HK-2 (cell line): ENCODE data around the gene MRS2.
"Not testable (repeated sequence)": the region's sequence is repeated elsewhere in the genome, so short reads cannot be mapped to it uniquely, and the experiment has no call there.

Source experiments
- DNase-seq: peaks from one replicate; pipeline ENCODE4 v3.0.0-alpha.2; 2018; ENCODE audit not compliant: unreplicated experiment

MRS2 gene, protein sequence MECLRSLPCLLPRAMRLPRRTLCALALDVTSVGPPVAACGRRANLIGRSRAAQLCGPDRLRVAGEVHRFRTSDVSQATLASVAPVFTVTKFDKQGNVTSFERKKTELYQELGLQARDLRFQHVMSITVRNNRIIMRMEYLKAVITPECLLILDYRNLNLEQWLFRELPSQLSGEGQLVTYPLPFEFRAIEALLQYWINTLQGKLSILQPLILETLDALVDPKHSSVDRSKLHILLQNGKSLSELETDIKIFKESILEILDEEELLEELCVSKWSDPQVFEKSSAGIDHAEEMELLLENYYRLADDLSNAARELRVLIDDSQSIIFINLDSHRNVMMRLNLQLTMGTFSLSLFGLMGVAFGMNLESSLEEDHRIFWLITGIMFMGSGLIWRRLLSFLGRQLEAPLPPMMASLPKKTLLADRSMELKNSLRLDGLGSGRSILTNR

DNA sequence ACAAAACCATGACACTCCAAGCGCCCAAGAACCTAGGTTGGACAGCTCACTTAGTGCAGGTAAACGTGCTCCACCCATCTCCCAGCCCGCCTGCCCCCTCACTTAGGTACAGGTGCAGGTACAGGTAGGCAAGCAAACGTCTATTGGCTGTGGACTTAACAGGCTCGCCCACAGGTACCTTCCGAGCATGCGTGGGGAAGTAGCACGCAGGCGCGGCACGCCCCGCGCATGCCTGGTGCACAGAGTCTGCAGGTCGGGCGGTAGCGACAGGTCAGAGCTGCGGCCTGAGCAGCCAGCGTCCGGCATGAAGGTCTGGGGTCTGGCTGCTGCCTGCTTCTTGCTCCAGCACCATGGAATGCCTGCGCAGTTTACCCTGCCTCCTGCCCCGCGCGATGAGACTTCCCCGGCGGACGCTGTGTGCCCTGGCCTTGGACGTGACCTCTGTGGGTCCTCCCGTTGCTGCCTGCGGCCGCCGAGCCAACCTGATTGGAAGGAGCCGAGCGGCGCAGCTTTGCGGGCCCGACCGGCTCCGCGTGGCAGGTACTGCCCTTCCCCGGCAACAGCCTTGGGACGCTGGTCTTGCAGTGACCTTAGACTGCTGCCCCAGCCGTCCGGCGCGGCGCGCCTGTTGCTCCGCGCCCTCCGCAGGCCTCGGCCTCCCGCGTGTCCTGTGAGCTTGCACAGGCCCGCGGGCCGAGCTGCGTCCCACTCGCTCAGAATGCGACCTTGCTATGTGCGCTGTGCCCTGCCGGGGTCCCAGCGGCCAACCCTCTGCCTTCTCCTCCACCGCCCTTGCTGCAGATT lies at the start of gene MRS2:
Gene MRS2, plus strand, starts transcription at position 240 of the 804 bp plus-strand sequence. Its CDS starts 111 bp downstream, at position 351.
- DNase-seq: peak; percentile 85

DNA sequence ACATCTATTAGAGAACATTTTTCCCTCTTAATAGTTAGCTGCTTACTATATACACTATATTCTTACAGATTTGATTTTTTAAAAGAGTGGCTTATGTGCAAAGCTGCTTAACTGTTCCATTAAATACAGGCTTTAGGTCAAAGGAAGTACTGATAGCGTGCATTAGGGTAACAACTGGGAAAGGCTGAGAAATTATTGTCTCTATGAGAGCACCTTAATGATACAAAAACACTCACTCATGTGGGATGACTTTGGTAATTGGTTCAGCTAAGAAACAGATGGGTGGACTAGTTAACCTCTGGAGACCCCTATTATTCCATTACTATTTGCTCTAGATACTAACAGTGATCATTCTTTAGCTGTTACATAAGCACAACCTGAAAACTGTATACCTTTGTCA lies 48.9 kb upstream of the MRS2 start:
- no peak for DNase-seq

DNA sequence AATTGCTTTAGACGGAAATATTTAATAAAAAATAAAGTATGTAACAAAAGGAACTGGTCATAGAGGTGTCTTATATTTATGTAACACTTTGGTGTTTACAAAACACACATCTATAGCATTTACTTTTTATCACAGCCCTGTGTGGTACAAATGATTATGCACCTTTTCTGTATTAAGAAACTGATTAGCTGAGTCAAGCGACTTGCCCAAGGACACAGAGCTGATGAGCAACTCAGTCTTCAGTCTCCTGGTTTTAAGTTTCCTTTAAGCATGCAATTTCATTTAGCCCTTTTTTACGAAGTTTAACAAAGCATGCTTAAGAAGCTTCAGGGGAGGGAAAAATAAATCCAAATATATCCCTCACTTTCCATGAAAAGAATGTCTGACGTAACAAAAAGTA lies 47.3 kb upstream of the MRS2 start:
- DNase-seq: no peak

DNA sequence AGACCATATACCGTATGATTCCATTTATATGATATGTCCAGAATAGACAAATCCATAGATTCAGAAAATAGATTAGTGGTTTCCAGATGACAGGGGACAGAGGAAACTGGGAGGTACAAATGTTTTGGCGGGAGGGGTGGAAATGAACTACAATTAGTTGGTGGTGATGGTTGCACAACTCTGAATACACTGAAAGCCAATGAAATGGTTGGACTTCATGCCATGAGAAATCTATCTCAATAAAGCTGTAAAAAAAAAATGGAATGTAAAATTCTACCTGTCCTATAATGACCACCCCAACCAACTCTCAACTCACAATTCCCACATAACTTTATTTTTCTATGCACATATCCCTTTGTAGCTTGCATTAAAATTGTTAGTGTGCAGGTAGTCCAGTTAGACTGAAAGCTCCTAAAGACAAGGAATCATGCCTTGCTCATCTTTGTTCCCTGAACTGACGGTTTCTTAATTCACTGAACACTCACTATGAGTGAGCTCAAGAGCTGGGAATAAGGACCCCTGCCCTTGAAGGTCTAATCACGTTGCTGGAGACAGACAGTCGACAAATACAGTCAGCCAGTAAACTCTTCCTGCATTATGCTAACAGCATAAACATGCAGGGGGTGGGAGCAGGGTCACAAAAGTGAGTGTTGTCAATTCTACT lies 46.3 kb upstream of the MRS2 start:
- DNase-seq: no peak

DNA sequence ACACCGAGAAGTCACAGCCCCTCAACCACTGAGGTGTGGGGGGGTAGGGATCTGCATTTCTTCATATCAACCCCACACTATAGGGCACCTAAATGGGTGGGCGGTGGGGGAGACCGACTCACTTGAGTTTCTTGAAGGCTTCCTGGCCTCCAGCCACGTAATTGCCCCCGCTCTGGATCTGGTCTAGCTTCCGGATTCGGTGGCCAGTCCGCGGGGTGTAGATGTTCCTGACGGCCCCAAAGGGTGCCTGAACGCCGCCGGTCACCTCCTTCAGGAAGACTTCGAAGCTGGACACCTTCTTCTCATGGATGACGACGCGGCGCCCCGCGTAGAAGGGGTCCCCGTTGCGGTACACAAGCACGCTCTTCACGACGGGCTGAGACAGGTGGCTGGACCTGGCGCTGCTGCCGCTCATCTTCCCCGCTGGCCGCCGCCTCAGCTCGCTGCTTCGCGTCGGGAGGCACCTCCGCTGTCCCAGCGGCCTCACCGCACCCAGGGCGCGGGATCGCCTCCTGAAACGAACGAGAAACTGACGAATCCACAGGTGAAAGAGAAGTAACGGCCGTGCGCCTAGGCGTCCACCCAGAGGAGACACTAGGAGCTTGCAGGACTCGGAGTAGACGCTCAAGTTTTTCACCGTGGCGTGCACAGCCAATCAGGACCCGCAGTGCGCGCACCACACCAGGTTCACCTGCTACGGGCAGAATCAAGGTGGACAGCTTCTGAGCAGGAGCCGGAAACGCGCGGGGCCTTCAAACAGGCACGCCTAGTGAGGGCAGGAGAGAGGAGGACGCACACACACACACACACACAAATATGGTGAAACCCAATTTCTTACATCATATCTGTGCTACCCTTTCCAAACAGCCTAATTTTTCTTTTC lies 45.2 kb upstream of the MRS2 start, which contains the start of gene DCDC2:
Gene DCDC2, minus strand, starts transcription at position 724 of the 883 bp plus-strand sequence. Its CDS starts 309 bp downstream, at position 415.
- DNase-seq: peak; percentile 86

DNA sequence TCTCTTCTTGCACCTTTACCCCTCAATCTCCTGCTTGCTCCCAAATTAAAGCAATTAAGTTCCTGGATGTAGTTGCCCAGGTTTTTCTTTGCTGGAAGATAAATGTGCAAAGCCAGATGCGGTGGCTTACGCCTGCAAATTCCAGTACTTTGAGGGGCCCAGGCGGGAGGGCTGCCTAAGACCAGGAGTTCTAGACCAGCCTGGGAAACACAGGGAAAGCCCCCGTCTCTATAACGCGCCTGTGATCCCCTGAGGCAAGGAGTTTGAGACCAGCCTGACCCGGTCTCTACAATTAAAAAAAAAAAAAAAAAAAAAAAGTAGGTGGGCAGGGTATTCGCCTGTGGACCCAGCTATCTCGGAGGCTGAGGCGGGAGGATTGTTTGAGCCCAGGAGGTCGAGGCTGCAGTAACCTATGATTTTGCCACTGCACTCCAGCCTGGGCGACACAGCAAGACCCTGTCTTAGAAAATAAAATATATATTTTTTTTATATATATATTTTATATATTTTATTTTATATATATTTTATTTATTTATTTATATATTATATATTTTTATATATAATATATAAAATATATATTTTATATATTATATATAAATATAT lies 44.4 kb upstream of the MRS2 start:
- DNase-seq: peak; percentile 35

DNA sequence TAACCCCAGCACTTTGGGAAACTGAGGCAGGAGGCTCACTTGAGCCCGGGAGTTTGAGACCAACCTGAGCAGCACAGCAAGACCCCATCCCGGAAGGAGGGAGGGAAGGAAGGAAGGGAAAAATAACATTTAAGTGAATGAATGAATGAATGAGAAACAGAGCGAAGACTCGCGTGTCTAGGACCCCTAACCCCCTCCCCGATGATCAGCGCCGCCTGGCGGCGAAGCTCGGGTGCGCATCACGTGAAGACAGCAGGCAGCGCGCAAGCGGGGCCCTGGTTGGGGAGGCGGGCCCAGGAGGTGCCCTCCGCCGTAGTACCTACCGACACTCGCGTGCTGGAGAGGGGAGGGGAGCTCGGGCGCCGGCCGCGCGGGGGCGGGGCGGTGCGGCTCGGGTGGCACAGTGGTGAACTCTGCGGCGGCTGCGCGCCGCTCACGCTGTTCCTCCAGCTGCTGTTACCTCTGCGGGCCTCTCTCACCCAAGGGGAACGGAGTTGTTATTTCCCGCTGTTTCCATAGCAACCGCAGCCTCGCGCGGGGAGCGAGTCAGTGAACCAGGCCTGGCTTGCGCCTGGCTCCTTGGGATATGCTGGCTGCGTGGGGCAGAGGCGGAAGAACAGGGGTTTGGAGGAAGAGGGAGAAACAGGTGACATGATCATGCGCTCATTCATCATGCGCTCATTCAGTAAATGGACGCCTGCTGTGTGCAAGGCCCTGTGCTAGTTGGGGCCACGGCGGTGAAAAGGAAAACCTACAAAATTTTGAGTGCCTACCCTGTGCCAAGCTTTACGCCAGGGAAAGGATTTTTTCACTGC lies 42.9 kb upstream of the MRS2 start:
- DNase-seq: peak; percentile 97

DNA sequence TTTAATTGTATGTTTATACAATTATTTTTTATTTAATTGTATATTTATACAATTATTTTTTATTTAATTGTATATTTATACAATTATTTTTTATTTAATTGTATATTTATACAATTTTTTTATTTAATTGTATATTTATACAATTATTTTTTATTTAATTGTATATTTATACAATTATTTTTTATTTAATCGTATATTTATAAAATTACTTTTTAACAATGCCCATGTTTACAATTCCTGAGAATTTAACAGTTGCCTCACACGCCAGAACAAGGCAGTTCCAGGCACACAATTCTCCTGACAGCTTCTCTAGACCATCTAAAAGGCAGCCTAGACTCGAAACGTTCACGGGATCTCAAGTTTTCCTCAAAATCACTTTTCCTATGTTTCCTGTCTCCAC lies 40.4 kb upstream of the MRS2 start:
- DNase-seq: not testable (repeated sequence)

DNA sequence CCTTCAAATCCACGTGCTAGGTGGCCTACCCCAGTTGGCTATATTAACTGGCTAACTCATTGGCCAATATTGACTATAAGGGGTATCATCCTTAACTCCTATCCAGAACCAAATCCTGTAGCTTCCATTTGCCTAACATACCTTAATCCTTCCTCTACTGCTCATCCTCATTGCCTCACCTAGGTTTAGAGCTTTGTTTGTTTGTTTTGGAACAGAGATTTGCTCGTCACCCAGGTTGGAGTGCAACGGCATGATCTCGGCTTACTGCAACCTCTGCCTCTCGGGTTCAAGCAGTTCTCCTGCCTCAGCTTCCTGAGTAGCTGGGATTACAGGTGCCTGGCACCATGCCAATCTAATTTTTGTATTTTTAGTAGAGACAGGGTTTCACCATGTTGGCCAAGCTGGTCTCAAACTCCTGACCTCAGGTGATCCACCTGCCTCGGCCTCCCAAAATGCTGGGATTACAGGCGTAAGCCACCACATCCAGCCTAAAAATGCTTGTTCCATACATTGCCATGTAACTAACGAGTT lies 37.6 kb upstream of the MRS2 start:
- not testable (repeated sequence) for DNase-seq

DNA sequence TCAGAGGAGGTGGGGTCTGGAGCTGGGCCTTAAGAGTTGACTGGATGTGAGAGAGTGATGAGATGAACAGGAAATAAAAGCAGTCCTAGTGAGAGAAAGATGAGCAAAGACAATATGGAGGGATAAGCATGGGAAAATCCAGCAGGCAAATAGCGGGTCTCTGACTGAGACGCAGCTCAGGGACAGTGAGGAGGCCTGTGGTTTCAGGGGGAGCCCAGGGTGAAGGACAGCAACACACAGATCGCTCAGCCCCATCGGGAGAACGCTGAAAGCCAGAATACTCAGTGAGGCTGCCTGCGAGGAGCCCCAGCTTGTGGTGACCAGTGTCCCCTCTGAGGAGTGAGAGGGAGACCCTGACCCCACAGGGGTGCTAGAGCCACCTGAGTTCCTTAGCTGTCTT lies 28.1 kb upstream of the MRS2 start:
- DNase-seq: no peak

DNA sequence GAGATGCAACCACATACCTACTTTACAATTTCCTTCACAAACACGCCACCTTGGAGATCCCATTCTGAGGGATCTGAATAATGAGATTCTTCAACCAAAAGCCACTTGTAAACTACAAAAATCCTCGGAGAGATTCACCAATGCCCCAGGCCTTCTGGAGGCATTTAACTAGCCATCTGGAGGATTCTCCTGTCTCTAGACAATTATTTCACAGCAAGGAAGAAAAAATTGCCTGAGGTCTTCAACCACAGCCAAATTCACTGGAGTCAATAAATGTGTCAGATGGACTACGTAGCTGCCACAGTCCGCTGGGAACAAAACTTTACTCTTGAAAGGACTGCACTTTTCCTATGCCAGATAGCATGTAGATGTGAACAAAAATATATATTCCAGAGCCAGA lies 25.9 kb upstream of the MRS2 start:
- no peak for DNase-seq

DNA sequence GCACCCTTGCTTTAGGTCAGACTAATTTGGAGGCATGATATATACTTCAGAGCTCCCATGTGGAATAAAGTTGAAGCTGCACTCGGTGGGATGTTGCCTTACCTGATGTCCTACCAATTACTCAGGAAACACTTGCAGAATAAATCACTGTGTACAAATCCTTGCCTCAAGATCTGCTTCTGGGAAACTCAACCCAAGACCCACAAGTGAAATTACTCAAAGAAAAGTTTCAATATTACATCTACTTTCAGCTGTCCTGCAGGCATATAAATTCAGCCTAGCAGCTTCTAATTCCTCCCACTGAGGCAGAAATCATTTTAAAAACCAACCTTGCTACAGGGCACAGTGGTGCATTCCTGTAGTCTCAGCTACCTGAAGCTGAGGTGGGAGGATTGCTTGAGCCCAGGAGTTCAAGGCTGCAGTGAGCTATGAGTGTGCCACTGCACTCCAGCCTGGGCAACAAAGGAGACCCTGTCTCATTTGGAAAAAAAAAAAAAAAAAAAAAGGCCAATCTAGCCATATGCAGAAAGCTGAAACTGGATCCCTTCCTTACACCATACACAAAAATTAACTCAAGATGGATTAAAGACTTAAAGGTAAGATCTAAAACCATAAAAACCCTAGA lies 24.2 kb upstream of the MRS2 start:
- no peak for DNase-seq

DNA sequence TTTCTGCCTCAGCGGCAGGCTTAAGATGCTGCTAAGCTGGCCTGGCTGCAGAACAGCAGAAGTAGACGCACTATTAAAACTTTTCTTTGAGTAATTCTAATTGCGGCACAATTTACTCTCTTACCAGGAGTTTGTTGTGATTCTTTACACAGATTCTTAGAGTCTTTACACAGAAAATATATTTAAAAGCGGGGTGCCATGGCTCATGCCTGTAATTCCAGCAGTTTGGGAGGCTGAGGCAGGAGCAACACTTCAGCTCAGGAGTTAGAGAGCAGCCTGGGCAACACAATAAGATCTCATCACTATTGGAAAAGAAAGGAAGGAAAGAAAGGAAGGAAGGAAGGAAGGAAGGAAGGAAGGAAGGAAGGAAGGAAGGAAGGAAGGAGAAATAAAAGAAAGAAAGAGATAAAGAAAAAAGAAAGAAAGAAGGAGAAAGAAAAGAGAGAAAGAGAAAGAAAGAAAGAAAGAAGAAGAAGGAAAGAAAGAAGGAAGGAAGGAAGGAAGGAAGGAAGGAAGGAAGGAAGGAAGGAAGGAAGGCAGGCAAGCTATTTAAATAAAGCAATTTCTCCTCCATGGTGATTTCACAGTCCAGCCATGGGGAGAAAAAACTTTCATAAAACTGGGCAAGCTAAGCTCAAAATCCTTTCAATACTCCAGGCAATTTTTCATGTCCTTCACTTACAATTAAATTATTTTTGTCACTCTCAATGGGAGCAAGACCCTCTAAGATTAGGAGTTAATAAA lies 21.1 kb upstream of the MRS2 start:
- DNase-seq: no peak

DNA sequence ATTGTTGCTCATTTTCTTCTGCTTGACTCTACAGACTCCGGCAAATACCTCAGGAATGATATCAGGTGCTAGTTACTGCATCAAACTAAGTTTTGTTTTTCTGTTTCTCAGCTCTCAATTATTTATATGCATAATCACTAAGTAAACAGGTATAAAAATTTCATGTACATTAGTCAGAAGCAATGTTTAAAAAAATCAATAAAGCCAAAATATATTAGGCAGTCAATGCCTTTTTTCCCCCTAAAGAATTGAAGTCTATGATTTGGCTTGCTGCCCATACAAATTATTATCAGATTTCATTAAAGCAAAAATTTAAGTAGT lies 20.6 kb upstream of the MRS2 start:
- DNase-seq: no peak

DNA sequence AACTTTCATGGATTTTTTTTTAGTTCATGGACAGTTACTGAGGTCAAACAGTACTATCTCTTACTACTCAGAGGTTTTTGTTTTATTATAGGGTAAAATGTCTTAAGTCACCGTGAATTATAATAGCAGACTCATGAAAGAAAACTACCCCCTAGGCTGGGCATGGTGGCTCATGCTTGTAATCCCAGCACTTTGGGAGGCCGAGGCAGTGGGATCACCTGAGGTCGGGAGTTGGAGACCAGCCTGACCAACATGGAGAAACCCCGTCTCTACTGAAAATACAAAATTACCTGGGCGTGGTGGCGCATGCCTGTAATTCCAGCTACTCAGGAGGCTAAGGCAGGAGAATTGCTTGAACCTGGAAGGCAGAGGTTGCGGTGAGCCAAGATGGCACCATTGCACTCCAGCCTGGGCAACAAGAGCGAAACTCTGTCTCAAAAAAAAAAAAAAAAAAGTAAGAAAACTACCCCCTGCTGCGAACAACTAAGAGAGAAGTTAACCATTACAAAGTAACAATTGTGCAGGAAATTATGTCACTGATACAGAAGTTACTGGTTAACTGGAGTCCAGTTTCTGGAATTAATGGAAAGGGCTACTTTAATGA lies 19.7 kb upstream of the MRS2 start:
- peak; percentile 30 for DNase-seq

DNA sequence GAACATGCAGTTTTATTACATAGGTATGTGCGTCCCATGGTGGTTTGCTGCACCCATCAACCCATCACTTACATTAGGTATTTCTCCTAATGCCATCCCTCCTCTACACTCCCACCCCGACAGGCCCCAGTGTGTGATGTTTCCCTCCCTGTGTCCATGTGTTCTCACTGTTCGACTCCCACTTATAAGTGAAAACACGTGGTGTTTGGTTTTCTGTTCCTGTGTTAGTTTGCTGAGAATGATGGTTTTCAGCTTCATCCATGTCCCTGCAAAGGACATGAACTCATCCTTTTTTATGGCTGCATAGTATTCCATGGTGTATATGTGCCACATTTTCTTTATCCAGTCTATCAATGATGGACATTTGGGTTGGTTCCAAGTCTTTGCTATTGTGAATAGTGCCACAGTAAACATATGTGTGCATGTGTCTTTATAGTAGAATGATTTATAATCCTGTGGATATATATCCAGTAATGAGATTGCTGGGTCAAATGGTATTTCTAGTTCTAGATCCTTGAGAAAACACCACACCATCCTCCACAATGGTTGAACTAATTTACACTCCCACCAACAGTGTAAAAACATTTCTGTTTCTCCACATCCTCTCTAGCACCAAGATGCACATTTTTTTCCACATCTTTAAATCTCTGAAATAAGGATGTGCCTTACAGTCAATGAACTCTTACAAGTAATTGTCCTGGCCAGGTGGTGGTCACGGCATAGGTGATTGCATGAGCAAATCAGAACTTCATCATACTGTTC lies 18.2 kb upstream of the MRS2 start:
- DNase-seq: not testable (repeated sequence)

DNA sequence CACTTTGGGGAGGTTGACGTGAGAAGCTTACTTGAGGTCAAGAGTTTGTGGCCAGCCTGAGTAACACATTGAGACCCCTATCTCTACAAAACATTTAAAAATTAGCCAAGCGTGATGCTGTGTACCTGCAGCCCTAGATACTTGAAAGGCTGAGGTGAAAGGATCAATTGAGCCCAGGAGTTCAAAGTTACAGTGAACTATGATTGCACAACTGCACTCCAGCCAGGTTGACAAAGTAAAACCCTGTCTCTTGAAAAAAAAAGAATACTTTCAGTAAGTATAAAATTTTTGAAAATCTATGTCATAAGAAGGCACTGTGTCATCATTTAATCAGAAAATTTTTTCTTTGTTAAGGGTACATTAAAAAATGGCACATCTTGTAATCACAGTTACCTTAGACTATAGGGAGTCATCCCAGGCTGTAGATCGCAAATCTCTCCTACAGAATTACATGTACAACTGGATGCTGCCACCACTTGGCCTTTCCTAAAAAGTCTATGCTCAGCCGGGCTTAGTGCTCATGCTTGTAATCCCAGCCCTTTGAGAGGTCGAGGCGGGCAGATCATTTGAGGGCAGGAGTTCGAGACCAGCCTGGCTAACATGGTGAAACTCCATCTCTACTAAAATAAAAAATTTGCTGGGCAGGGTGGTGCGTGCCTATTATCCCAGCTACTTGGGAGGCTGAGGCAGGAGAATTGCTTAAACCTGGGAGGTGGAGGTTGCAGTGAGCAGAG lies 17.0 kb upstream of the MRS2 start:
- DNase-seq: peak; percentile 15
